GM19239 (cell line): Measurements from ENCODE around the gene PEX10.
A peak's percentile ranks its signal among the peaks of the same experiment; 100 is the strongest.

ENCODE experiments used
- DNase-seq: peaks from one replicate; pipeline ENCODE4 v3.0.0; 2011; ENCODE audit warnings: low spot score; ENCODE audit not compliant: insufficient read length
- FAIRE-seq: peaks from 2 replicates; lab custom pipeline; 2011; peaks lifted over from hg19 to GRCh38; lab: Jason Lieb, UNC

PEX10 gene

GRCh38 chr1:2392686-2393085, 19.7 kb downstream of the PEX10 start:
- DNase-seq (no peak), FAIRE-seq (no peak)

GRCh38 chr1:2391931-2392509, 20.3 kb downstream of the PEX10 start:
- FAIRE-seq (peak; percentile 33), DNase-seq (no peak)

GRCh38 chr1:2391041-2391930, 21.1 kb downstream of the PEX10 start, which contains the start of the genes MORN1 and RER1:
Gene MORN1 (minus strand): TSS chr1:2391554. CDS start chr1:2391533, 21 bp downstream.
Gene RER1 (plus strand): TSS chr1:2391841. CDS start chr1:2395791, 3,950 bp downstream.
- DNase-seq (peak; percentile 99), FAIRE-seq (peak; percentile 99)

- FAIRE-seq (no peak), DNase-seq (no peak)
Observed at GRCh38 chr1:2389644-2390043, 22.7 kb downstream of the PEX10 start.

GRCh38 chr1:2388004-2388913, 24.1 kb downstream of the PEX10 start:
- FAIRE-seq (no peak), DNase-seq (no peak)

GRCh38 chr1:2386636-2387611, 25.4 kb downstream of the PEX10 start:
- DNase-seq (no peak), FAIRE-seq (no peak)

GRCh38 chr1:2385606-2386280, 26.6 kb downstream of the PEX10 start:
- no peak for DNase-seq
- no peak for FAIRE-seq

GRCh38 chr1:2384941-2385481, 27.4 kb downstream of the PEX10 start:
- FAIRE-seq (no peak), DNase-seq (no peak)

- DNase-seq (no peak), FAIRE-seq (no peak)
Observed at GRCh38 chr1:2384130-2384860, 28.1 kb downstream of the PEX10 start.

- DNase-seq, result no peak
- no peak for FAIRE-seq
Observed at GRCh38 chr1:2383576-2383975, 28.8 kb downstream of the PEX10 start.

GRCh38 chr1:2382621-2383361, 29.6 kb downstream of the PEX10 start:
- DNase-seq, result peak; percentile 67
- FAIRE-seq, result no peak

- no peak for FAIRE-seq
- DNase-seq, result peak; percentile 97
Observed at GRCh38 chr1:2381741-2382620, 30.4 kb downstream of the PEX10 start.

- DNase-seq, result no peak
- FAIRE-seq, result no peak
Observed at GRCh38 chr1:2380816-2381591, 31.4 kb downstream of the PEX10 start.

GRCh38 chr1:2379733-2380404, 32.5 kb downstream of the PEX10 start:
- FAIRE-seq, result no peak
- no peak for DNase-seq
